AG09309 (cell line): ENCODE results near the gene PRDM7.

Experiments
- DNase-seq: peaks from one replicate; pipeline ENCODE4 v3.0.0-alpha.2; 2010; ENCODE audit warnings: low read depth
- H3K4me3 ChIP-seq: 2 replicates; pipeline ENCODE4 v1.5.1; 2011; ENCODE audit warnings: mild to moderate bottlenecking, low read depth, low read length, moderate library complexity; ENCODE audit not compliant: control insufficient read depth
- TF ChIP-seq, protein P1 (sequence below): IDR thresholded peaks from 2 replicates; pipeline ENCODE4 v1.5.1; 2011; ENCODE audit warnings: mild to moderate bottlenecking, low read depth, low read length, inconsistent platforms; ENCODE audit not compliant: insufficient read depth, control insufficient read depth; ENCODE audit errors: missing control alignments

Gene PRDM7

DNA sequence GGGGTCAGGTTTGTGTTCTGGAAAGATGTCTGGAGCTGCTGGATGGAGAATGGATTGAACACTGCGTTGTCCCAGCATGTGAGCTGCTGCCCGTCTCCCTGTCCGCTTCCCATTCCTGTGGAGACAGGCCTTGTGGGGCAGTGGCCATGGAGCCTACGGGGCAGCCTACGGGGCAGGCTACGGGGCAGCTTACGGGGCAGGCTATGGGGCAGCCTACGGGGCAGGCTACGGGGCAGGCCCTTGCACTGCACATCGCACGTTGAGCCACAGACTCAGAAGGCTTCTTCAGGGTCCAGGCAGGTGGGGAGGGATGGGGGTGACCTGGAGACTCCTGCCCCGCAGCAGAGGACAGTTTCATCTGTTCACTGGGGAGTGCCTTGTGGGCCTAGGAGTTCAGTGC, 48.1 kb downstream of the PRDM7 start:
- TF ChIP-seq, protein P1, sequence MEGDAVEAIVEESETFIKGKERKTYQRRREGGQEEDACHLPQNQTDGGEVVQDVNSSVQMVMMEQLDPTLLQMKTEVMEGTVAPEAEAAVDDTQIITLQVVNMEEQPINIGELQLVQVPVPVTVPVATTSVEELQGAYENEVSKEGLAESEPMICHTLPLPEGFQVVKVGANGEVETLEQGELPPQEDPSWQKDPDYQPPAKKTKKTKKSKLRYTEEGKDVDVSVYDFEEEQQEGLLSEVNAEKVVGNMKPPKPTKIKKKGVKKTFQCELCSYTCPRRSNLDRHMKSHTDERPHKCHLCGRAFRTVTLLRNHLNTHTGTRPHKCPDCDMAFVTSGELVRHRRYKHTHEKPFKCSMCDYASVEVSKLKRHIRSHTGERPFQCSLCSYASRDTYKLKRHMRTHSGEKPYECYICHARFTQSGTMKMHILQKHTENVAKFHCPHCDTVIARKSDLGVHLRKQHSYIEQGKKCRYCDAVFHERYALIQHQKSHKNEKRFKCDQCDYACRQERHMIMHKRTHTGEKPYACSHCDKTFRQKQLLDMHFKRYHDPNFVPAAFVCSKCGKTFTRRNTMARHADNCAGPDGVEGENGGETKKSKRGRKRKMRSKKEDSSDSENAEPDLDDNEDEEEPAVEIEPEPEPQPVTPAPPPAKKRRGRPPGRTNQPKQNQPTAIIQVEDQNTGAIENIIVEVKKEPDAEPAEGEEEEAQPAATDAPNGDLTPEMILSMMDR = no peak
- DNase-seq = no peak
- H3K4me3 ChIP-seq = no peak overlapping the region

DNA sequence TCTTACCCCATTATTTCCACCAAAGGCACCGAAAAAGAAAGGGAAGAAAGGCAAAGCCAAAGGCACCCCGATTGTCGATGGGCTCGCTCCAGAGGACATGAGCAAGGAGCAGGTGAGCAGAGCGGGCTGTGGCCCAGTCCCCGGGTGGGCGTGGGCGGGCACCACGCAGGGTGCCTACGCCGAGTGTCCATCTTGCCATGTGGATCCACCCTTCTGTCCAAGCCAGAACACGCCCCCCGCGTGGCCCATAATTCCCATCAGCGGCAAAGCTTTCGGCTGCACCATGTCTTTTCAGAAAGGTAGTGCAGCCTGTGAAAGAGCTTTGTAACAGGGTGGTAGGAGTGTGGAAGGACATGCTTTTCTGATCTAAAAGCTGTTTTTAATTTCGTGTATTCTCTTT, 49.5 kb downstream of the PRDM7 start:
- TF ChIP-seq, protein P1 = no peak
- DNase-seq = no peak

DNA sequence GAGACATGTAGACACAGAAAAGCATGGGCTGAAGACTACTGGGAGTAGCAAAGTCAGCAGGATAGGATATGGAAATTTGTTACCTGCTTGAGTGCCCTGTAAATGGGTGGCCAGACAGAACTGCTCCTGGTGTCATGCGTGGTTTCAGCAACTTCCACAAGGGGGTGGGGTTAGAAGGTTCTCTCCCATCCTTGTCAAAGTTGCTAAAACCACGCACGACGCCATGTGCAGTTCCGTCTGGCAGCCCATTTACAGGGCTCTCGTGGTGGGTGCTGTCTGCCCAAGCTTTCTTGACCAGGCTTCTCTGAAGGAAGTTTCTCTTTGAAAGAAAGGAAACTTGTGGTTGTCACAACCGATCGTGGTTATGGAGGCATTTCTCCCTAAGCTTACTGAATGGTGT, 51.0 kb downstream of the PRDM7 start:
- no peak for DNase-seq
- TF ChIP-seq, protein P1 = no peak

More for the DNA sequence above, 49.5 kb downstream of the PRDM7 start:
- no peak overlapping the region for H3K4me3 ChIP-seq

DNA sequence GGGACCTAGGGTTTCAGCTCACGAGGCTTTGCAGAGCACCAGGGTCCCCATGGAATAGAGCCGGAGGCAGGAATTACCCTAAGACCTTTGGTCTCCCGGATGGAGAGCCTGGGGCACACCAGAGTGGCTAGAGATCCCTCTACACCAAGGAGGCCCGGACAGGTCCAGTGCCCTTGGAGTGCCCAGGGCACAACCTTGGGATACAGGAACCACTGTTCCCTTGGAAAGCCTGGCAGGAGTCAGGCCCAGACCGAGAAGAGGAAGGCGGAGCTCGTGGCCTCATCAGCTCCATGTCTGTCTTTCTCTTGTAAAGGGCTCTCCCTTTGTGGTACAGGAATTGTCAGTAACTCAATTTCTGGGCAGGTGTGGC, 54.1 kb downstream of the PRDM7 start:
- TF ChIP-seq, protein P1 = no peak
- H3K4me3 ChIP-seq = peak overlapping the region; percentile 82
- no peak for DNase-seq

More for the DNA sequence above, 51.0 kb downstream of the PRDM7 start:
- no peak overlapping the region for H3K4me3 ChIP-seq

DNA sequence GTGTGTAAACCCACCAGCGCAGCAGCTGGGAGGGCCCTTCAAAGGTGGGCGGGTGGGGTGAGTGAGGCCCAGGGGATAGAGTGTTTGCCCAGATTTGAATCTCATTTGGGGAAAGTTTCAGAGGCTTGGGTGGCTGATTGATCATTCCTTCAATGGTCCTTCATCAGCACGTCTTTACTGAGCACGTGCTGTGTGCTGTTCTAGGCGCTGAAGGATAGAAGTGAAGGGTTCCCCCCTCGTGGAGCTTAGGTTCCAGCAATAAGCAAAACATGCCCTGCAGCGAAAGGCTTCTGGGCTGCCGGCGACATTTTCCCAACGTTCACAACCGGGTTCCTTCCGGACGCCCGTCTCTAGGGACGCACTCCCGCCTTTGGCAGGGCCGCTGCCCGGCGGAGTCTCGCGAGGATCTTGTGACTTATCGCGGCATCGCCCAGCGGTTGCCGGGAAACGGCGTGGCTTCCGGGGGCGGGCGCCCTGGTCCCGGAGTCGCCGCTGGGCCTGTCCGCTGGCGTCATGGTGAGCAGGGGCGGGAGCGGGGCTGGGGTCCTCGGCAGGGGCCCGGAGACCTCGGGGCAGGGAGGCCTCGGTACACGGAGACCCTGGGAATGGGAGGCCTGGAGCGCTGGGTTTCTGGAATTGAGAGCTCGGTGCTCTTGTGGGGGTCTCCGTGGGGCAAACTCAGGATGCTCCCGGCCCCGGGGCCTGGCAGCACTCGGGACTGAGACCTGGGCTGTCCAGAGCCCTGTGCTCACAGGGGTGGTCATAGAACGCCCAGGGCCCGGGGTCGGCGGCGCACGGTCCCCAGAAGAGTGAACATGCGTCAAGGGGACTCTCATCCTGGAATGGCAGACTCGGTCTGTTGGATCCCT, 54.7 kb downstream of the PRDM7 start:
- DNase-seq = peak; percentile 38

GRCh38 chr16:90020838-90021382, 56.2 kb downstream of the PRDM7 start:
- TF ChIP-seq, protein P1 = no peak
- no peak for DNase-seq
- no peak overlapping the region for H3K4me3 ChIP-seq

More for the DNA sequence above, 54.7 kb downstream of the PRDM7 start:
- peak overlapping the region; percentile 82 for H3K4me3 ChIP-seq
- TF ChIP-seq, protein P1 = no peak
